ENCODE results near the gene ARHGEF10L. TPM values are rescaled to one million over a fixed set of nuclear protein-coding genes. Genes with fewer than 3 reads are reported as not detected.

ARHGEF10L gene
- total and polyA plus RNA-seq, 4 donors: 15.0 to 43.4 (median 24.3) TPM

DNA sequence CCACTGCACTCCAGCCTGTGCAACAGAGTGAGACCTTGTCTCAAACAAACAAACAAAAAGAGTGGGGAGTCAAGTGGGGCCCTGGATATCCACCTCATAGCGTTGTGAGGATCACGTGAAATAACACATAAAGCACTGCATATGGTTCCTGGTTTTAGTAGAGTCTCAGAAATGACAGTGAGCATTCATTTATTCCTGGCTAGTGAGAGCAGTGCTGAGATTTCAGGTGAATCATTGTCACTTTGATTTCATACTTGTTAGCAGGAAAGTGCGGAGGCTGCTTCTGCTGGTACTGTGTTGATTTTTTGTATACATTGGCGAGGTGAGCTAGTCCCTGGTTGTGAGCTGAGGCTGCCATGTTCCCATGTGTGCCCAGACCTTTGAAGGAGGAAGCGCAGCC is 22.9 kb downstream of the ARHGEF10L start:
- Histone ChIP-seq H3K9ac (ENCODE audit: insufficient read depth in 1 of 2, low read length in 2 of 2) (no peak overlapping the region), H3K4me1 (ENCODE audit: control insufficient read depth in 5 of 5, insufficient read depth in 5 of 5, low read length in 5 of 5) (peaks cover 0 to 11% (median 8%) of the 10 kb centered on the region in 5 donors), H3K4me3 (no peak overlapping the region), H3K27ac (ENCODE audit: low read depth in 1 of 2, low read length in 1 of 2) (peak overlapping the region; percentile 70 to 89), H3K9me3 (ENCODE audit: control insufficient read depth in 4 of 4, insufficient read depth in 3 of 4, low read length in 3 of 4) (no peaks in the 10 kb centered on the region), H3K36me3 (ENCODE audit: control insufficient read depth in 4 of 4, insufficient read depth in 4 of 4, low read length in 4 of 4) (no peaks in the 10 kb centered on the region), H3K27me3 (ENCODE audit: control insufficient read depth in 3 of 3, insufficient read depth in 3 of 3, low read length in 2 of 3) (no peaks in the 10 kb centered on the region)
- TF ChIP-seq CTCF (IDR thresholded peaks at IDR 0.05; ENCODE audit: control extremely low read depth, extremely low read depth): no peak
- DNase-seq (no peak), ATAC-seq (ENCODE audit: insufficient read depth, low FRiP score) (no peak)
- WGBS, 2 donors: 84 to 95% methylated on average over 5 of the region's 5 CpGs

- 78 to 80% methylated on average over 8 of the region's 8 CpGs for WGBS, 2 donors
- Histone ChIP-seq H3K4me3 (no peak overlapping the region), H3K9ac (ENCODE audit: insufficient read depth in 1 of 2, low read length in 2 of 2) (no peak overlapping the region), H3K9me3 (ENCODE audit: control insufficient read depth in 4 of 4, insufficient read depth in 3 of 4, low read length in 3 of 4) (no peaks in the 10 kb centered on the region), H3K27me3 (ENCODE audit: control insufficient read depth in 3 of 3, insufficient read depth in 3 of 3, low read length in 2 of 3) (no peaks in the 10 kb centered on the region), H3K27ac (ENCODE audit: low read depth in 1 of 2, low read length in 1 of 2) (peak overlapping the region; percentile 26 to 37), H3K36me3 (ENCODE audit: control insufficient read depth in 4 of 4, insufficient read depth in 4 of 4, low read length in 4 of 4) (no peaks in the 10 kb centered on the region), H3K4me1 (ENCODE audit: control insufficient read depth in 5 of 5, insufficient read depth in 5 of 5, low read length in 5 of 5) (peaks cover 0 to 16% (median 12%) of the 10 kb centered on the region in 5 donors)
- no peak for TF ChIP-seq CTCF (IDR thresholded peaks at IDR 0.05; ENCODE audit: control extremely low read depth, extremely low read depth)
- ATAC-seq (ENCODE audit: insufficient read depth, low FRiP score) (no peak), DNase-seq (no peak)
Measured at GRCh38 chr1:17563494-17564281, 24.2 kb downstream of the ARHGEF10L start.

GRCh38 chr1:17564458-17565393 is 25.2 kb downstream of the ARHGEF10L start:
- no peak for TF ChIP-seq CTCF (IDR thresholded peaks at IDR 0.05; ENCODE audit: control extremely low read depth, extremely low read depth)
- H3K27me3 ChIP-seq (ENCODE audit: control insufficient read depth in 3 of 3, insufficient read depth in 3 of 3, low read length in 2 of 3): no peaks in the 10 kb centered on the region
- H3K9me3 ChIP-seq (ENCODE audit: control insufficient read depth in 4 of 4, insufficient read depth in 3 of 4, low read length in 3 of 4): no peaks in the 10 kb centered on the region
- ATAC-seq (ENCODE audit: insufficient read depth, low FRiP score) (no peak), DNase-seq (peak in 1 of 3 donors; percentile 52)
- peak overlapping the region; percentile 26 to 37 for H3K27ac ChIP-seq (ENCODE audit: low read depth in 1 of 2, low read length in 1 of 2)
- 73 to 87% methylated on average over 16 of the region's 16 CpGs for WGBS, 2 donors
- no peak overlapping the region for H3K4me3 ChIP-seq
- no peak overlapping the region for H3K9ac ChIP-seq (ENCODE audit: insufficient read depth in 1 of 2, low read length in 2 of 2)
- H3K4me1 ChIP-seq (ENCODE audit: control insufficient read depth in 5 of 5, insufficient read depth in 5 of 5, low read length in 5 of 5): peaks cover 7 to 21% (median 15%) of the 10 kb centered on the region in 5 donors
- H3K36me3 ChIP-seq (ENCODE audit: control insufficient read depth in 4 of 4, insufficient read depth in 4 of 4, low read length in 4 of 4): no peaks in the 10 kb centered on the region

Data from lung (tissue), 12 donors.